HepG2 (cell line): Measurements from ENCODE around the gene TNNI3. TPM values are rescaled to one million over a fixed set of nuclear protein-coding genes. Genes with fewer than 3 reads are reported as not detected.

Experiments
- CTCF ChIP-seq: sonication (generic); formaldehyde crosslinking; IDR thresholded peaks from 2 replicates; pipeline ENCODE4 v1.5.0; 2020; ENCODE audit warnings: mild to moderate bottlenecking, missing genetic modification reagents, moderate library complexity
- EHMT2 ChIP-seq: fragments of 200-600 bp; sonication (generic); IDR thresholded peaks from 2 replicates; pipeline ENCODE4 v1.7.0; 2017; ENCODE audit warnings: antibody characterized with exemption, low read depth, low read length, borderline replicate concordance
- GLI4 ChIP-seq: sonication (generic); formaldehyde crosslinking; IDR thresholded peaks from 2 replicates; pipeline ENCODE4 v1.5.1; 2020; ENCODE audit warnings: missing genetic modification reagents, mild to moderate bottlenecking, moderate library complexity, borderline replicate concordance
- GZF1 ChIP-seq: sonication (generic); formaldehyde crosslinking; IDR thresholded peaks from 2 replicates; pipeline ENCODE4 v1.5.1; 2020; ENCODE audit warnings: mild to moderate bottlenecking, missing genetic modification reagents
- KDM3A ChIP-seq: IDR thresholded peaks from 2 replicates; pipeline ENCODE4 v1.6.1; 2018; ENCODE audit warnings: low read depth, missing compliant biosample characterization
- KDM4B ChIP-seq: sonication (generic); formaldehyde crosslinking; IDR thresholded peaks from 2 replicates; pipeline ENCODE4 v1.4.0; 2020; ENCODE audit warnings: missing genetic modification reagents
- MAFK ChIP-seq, 2 experiments: IDR thresholded peaks in 1 of 2; conservative IDR thresholded peaks in 1 of 2; 2 replicates each; pipeline ENCODE4 v1.6.1; 2011; ENCODE audit warnings: improper control_type of control experiment in 2 of 2, low read length in 2 of 2
- PHF8 ChIP-seq: sonication (generic); formaldehyde crosslinking; IDR thresholded peaks from 2 replicates; pipeline ENCODE4 v1.5.0; 2020; ENCODE audit warnings: missing genetic modification reagents
- PRPF4 ChIP-seq: fragments of 200-400 bp; formaldehyde crosslinking; IDR thresholded peaks from 2 replicates; pipeline ENCODE4 v1.6.1; 2016; ENCODE audit warnings: low read length, low read depth; ENCODE audit not compliant: poor library complexity, severe bottlenecking
- REPIN1 ChIP-seq: sonication (generic); formaldehyde crosslinking; IDR thresholded peaks from 2 replicates; pipeline ENCODE4 v1.8.0; 2022; ENCODE audit warnings: missing genetic modification reagents, low read depth, mild to moderate bottlenecking, borderline replicate concordance
- RORA ChIP-seq: sonication (generic); formaldehyde crosslinking; IDR thresholded peaks from 2 replicates; pipeline ENCODE4 v1.5.0; 2020; ENCODE audit warnings: mild to moderate bottlenecking, missing genetic modification reagents, moderate library complexity
- TEF ChIP-seq: sonication (generic); formaldehyde crosslinking; IDR thresholded peaks from 2 replicates; pipeline ENCODE4 v1.5.0; 2020; ENCODE audit warnings: missing genetic modification reagents
- THYN1 ChIP-seq: sonication (generic); formaldehyde crosslinking; IDR thresholded peaks from 2 replicates; pipeline ENCODE4 v1.8.1; 2023; ENCODE audit warnings: low read depth, mild to moderate bottlenecking, moderate library complexity, missing genetic modification reagents, borderline replicate concordance
- TRAFD1 ChIP-seq: sonication (generic); formaldehyde crosslinking; IDR thresholded peaks from 2 replicates; pipeline ENCODE4 v1.5.1; 2020; ENCODE audit warnings: missing genetic modification reagents, mild to moderate bottlenecking, borderline replicate concordance
- ZBED4 ChIP-seq: sonication (generic); formaldehyde crosslinking; IDR thresholded peaks from 2 replicates; pipeline ENCODE4 v1.4.0; 2020; ENCODE audit warnings: missing genetic modification reagents, borderline replicate concordance
- ZNF503 ChIP-seq: sonication (generic); formaldehyde crosslinking; IDR thresholded peaks from 2 replicates; pipeline ENCODE4 v1.4.0; 2020; ENCODE audit warnings: missing genetic modification reagents
- ZNF790 ChIP-seq: sonication (generic); formaldehyde crosslinking; IDR thresholded peaks from 2 replicates; pipeline ENCODE4 v1.8.0; 2022; ENCODE audit warnings: missing genetic modification reagents, mild to moderate bottlenecking, borderline replicate concordance
- polyA plus RNA-seq, 8 experiments: library from polyadenylated mRNA; depleted of rRNA in 3 of 8; stranded (reverse) in 7 of 8; unstranded in 1 of 8; fragments of >200 nt; fragmentation: Illumina TruSeq in 4 of 8; extraction: Trizol in 4 of 8; gene quantifications; 2 replicates each; pipeline versions ENCODE4 v1.2.1 to v1.2.3, GENCODE V29; 2011 to 2016; ENCODE audit warnings: low read depth in 4 of 8, missing spikeins in 1 of 8, mixed read lengths in 1 of 8; ENCODE audit not compliant: insufficient read depth in 1 of 8
- total RNA-seq, 5 experiments: library from RNA; depleted of rRNA; stranded (reverse); fragments of >200 nt; fragmentation: Illumina TruSeq; extraction: Trizol; gene quantifications; 2 replicates each; pipeline ENCODE4 v1.2.3, GENCODE V29; 2016; ENCODE audit warnings: low read depth in 1 of 5

The TNNI3 gene
- total and polyA plus RNA-seq, 2 of the 13 experiments (the other 11 are each of a cell fraction or from before 2014, with no cell fraction given), result 3.5 to 3.7 TPM

GRCh38 chr19:55206664-55207500 lies 49.4 kb upstream of the TNNI3 start (continued):
- TF ChIP-seq ZBED4 (CRISPR knock-in tag) (peak; percentile 28; the same call in 1 of the 2 replicates), EHMT2 (no peak), GZF1 (CRISPR knock-in tag) (no peak), ZNF503 (CRISPR knock-in tag) (no peak), GLI4 (CRISPR knock-in tag) (peak; percentile 85; the same call in 1 of the 2 replicates), REPIN1 (CRISPR knock-in tag) (no peak; the same call in 1 of the 2 replicates), CTCF (CRISPR knock-in tag) (no peak), ZNF790 (no peak), RORA (CRISPR knock-in tag) (no peak; the same call in 1 of the 2 replicates), KDM4B (CRISPR knock-in tag) (peak; percentile 36; the same call in 1 of the 2 replicates), MAFK (conservative IDR thresholded peaks at IDR 0.05 in 1 of 2, IDR thresholded peaks at IDR 0.05 in 1 of 2; ENCODE audit: low read length in 2 of 2) (no peak), PHF8 (CRISPR knock-in tag) (peak; percentile 70; the same call in 1 of the 2 replicates), TRAFD1 (CRISPR knock-in tag) (no peak), THYN1 (CRISPR knock-in tag) (peak; percentile 83; the same call in 1 of the 2 replicates), KDM3A (peak; percentile 8; the same call in 1 of the 2 replicates), PRPF4 (no peak), TEF (CRISPR knock-in tag) (peak; percentile 58; the same call in 1 of the 2 replicates)
